ENCODE results near the gene MYL6B. TPM values are rescaled to one million over a fixed set of nuclear protein-coding genes. Genes with fewer than 3 reads are reported as not detected.
A peak's percentile ranks its signal among the peaks of the same experiment; 100 is the strongest.

The MYL6B gene
- total RNA-seq, 1 experiment from 2014 or later: 66.5 TPM

DNA sequence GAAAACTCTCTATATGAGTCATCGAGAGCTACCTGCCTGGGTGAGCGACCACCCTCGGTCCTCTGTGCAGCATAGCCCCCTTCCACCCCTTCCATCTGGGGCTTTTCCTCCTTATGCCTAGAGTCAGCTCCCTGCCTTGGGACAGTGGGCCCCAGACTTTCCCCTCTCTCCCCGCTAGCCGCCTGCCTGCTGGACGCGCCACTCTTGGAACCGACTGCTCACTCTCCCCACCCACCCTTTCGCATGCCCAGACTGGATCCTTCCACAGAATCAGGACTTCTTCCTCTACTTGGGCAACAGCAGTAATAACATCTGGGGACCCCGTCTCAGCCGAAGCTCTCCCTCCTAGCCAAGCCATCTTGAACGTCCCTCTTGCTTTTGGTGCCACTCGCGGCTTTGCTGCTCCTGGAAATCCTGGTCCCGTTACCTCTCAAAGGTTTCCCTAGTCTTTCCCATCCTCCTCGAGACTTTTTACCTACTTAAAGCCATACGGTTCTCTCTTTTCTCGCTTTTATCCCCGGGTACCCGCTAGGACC is 23.6 kb upstream of the MYL6B start:
- POLR2A ChIA-PET: interaction anchor here (0.6 to 1.3 kb wide), 3 partner anchors 10 to 93 kb away, joined by 3 to 5 read pairs (median 4); partner anchors contain the start of gene RNF41
- ATAC-seq: peak; percentile 18
- in situ Hi-C loops (cut with HindIII; ENCODE audit: low pct_unique_long_range_greater_than_20kb, low sequenced_read_pairs): no loop called here

DNA sequence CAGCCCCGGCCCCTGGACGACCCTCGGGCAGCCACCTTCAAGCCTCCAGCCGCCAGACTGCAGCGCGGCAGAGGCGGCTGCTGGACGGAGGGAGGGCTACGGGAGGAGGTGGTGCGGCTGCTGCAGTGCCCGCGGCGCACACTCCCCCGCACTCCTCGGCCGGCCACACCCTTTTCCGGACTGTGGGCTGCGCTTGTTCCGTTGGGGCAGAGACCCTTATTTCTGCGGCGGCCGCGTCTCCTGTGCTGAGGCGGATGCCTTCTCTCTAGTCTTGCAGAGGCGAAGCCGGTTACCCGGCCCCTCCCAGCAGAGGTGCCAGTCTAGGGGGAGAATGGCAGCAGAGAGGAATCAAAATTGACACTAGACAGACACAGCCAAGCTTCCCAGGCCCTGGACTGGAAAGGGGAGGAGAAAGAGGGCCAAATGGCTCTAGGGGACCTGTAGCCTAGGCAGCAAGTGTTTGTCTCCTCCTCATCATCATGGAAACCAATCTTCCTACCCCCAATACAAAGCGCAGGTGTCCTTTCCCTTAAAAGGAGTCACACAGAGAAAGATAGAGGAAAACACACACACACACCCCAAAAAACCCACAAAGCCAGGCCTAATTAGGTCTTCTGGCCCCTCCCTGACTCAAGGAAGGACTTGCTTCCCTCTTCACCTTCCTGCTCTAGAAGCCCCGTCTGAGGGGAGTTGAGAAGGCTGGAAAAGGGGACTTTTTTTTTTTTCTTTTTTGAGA is 23.0 kb upstream of the MYL6B start:
- Histone ChIP-seq H3K9me3 (ENCODE audit: control insufficient read depth, insufficient read depth, low read depth, low read length) (no peaks in the 10 kb centered on the region), H3K27ac (ENCODE audit: low read length) (peak overlapping the region; percentile 75), H3K4me1 (ENCODE audit: control insufficient read depth, insufficient read depth, low read length) (peaks cover 29% of the 10 kb centered on the region), H3K27me3 (ENCODE audit: control insufficient read depth, insufficient read depth, low read length) (no peaks in the 10 kb centered on the region), H3K36me3 (ENCODE audit: control insufficient read depth, insufficient read depth, low read length) (peaks cover 17% of the 10 kb centered on the region), H3K4me3 (ENCODE audit: low read depth in 2 of 2, low read length in 2 of 2) (peak overlapping the region; percentile 93 to 96)
- TSS peak; percentile 43 for BruUV-seq (replicated peaks)
- ATAC-seq: peak; percentile 47
- ChIA-PET CTCF (no interaction called here), POLR2A (interaction anchor here (0.6 kb wide), 1 partner anchor 10 kb away, joined by 5 read pairs; no protein-coding TSS in a partner anchor)
- 0 out of 2 replicates have a peak, but pooled peaks have one; percentile 31 for TF ChIP-seq SIN3A (IDR thresholded peaks at IDR 0.05; ENCODE audit: borderline replicate concordance, insufficient read depth, low read depth, low read length)
- peak; percentile 27; the same call in 1 of the 2 replicates for TF ChIP-seq POLR2AphosphoS5 (IDR thresholded peaks at IDR 0.05; ENCODE audit: low read depth, low read length)
- TF ChIP-seq TCF7L2 (IDR thresholded peaks at IDR 0.05; ENCODE audit: low read depth, low read length): no peak
- in situ Hi-C loops (cut with HindIII; ENCODE audit: low pct_unique_long_range_greater_than_20kb, low sequenced_read_pairs): no loop called here
- DNase-seq (ENCODE audit: low read depth, low spot score): no peak
- intact Hi-C loops (cut with micrococcal nuclease; ENCODE audit: unreplicated experiment): no loop called here

More for the DNA sequence above, 23.6 kb upstream of the MYL6B start:
- Histone ChIP-seq H3K9me3 (ENCODE audit: control insufficient read depth, insufficient read depth, low read depth, low read length) (no peaks in the 10 kb centered on the region), H3K36me3 (ENCODE audit: control insufficient read depth, insufficient read depth, low read length) (peaks cover 11% of the 10 kb centered on the region), H3K27me3 (ENCODE audit: control insufficient read depth, insufficient read depth, low read length) (no peaks in the 10 kb centered on the region), H3K4me3 (ENCODE audit: low read depth in 2 of 2, low read length in 2 of 2) (peak overlapping the region; percentile 93 to 96), H3K4me1 (ENCODE audit: control insufficient read depth, insufficient read depth, low read length) (peaks cover 29% of the 10 kb centered on the region), H3K27ac (ENCODE audit: low read length) (peak overlapping the region; percentile 75)
- intact Hi-C loops (cut with micrococcal nuclease; ENCODE audit: unreplicated experiment): no loop called here
- TF ChIP-seq, protein P1, sequence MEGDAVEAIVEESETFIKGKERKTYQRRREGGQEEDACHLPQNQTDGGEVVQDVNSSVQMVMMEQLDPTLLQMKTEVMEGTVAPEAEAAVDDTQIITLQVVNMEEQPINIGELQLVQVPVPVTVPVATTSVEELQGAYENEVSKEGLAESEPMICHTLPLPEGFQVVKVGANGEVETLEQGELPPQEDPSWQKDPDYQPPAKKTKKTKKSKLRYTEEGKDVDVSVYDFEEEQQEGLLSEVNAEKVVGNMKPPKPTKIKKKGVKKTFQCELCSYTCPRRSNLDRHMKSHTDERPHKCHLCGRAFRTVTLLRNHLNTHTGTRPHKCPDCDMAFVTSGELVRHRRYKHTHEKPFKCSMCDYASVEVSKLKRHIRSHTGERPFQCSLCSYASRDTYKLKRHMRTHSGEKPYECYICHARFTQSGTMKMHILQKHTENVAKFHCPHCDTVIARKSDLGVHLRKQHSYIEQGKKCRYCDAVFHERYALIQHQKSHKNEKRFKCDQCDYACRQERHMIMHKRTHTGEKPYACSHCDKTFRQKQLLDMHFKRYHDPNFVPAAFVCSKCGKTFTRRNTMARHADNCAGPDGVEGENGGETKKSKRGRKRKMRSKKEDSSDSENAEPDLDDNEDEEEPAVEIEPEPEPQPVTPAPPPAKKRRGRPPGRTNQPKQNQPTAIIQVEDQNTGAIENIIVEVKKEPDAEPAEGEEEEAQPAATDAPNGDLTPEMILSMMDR (IDR thresholded peaks at IDR 0.05): no peak
- no peak for TF ChIP-seq REST (IDR thresholded peaks at IDR 0.05; ENCODE audit: insufficient read depth in 1 of 2, low read depth in 2 of 2, low read length in 1 of 2)
- BruUV-seq (replicated peaks): no TSS peak
- no peak for DNase-seq (ENCODE audit: low read depth, low spot score)
- CTCF ChIA-PET: interaction anchor here (0.6 to 1.8 kb wide), 2 partner anchors 11 to 78 kb away, joined by 6 to 14 read pairs; partner anchors contain the start of gene ZC3H10

Measured in Panc1 (cell line).